Thyroid gland (tissue), 4 donors: ENCODE measurements around the gene ALDH1A1. TPM values are rescaled to one million over a fixed set of nuclear protein-coding genes. Genes with fewer than 3 reads are reported as not detected.

Experiments used
- DNase-seq, 2 donors: peaks; one replicate each; pipeline ENCODE4 v3.0.0-alpha.2; 2019
- H3K27ac ChIP-seq, 3 donors: fragments of 200-600 bp; sonication (generic); 1 replicate in 2 of 3; 2 replicates in 1 of 3; pipeline ENCODE4 v1.5.1; 2016 to 2019; ENCODE audit warnings: mild to moderate bottlenecking in 1 of 3, moderate library complexity in 1 of 3
- H3K27me3 ChIP-seq: fragments of 200-600 bp; sonication (generic); one replicate; pipeline ENCODE4 v1.5.1; 2019
- H3K36me3 ChIP-seq, 2 donors: fragments of 200-600 bp; sonication (generic); one replicate each; pipeline ENCODE4 v1.5.1; 2016 to 2019
- H3K4me1 ChIP-seq, 2 donors: fragments of 200-600 bp; sonication (generic); one replicate each; pipeline ENCODE4 v1.5.1; 2017 to 2019
- H3K4me3 ChIP-seq, 3 donors: fragments of 200-600 bp; sonication (generic); replicated peaks in 1 of 3; 1 replicate in 2 of 3; 2 replicates in 1 of 3; pipeline ENCODE4 v1.5.1; 2016; ENCODE audit warnings: mild to moderate bottlenecking in 1 of 3
- H3K9me3 ChIP-seq: fragments of 200-600 bp; sonication (generic); one replicate; pipeline ENCODE4 v1.5.1; 2017
- POLR2A ChIP-seq, 2 donors: fragments of 450-650 bp; IDR thresholded peaks; one replicate each; pipeline ENCODE4 v1.6.1; 2017; ENCODE audit warnings: antibody characterized with exemption in 2 of 2, mild to moderate bottlenecking in 2 of 2, moderate library complexity in 1 of 2
- WGBS, 2 donors: methylation state at CpG; one replicate each; pipeline ENCODE4 v1.1.5; 2017; 5-methylcytosine and 5-hydroxymethylcytosine counted together
- intact Hi-C: fragments of 100-400 bp; cut with DNase I; formaldehyde crosslinking; loops from one replicate; pipeline ENCODE4 v1.15.1; 2023
- total RNA-seq, 4 donors: library from RNA; depleted of rRNA; stranded (reverse); fragments of >200 nt; gene quantifications; one replicate each; pipeline ENCODE4 v1.2.3, GENCODE V29; 2016
- TF ChIP-seq, protein P1 (sequence below), 6 experiments: fragments of 200-600 bp in 3 of 6; fragments of 450-650 bp in 3 of 6; sonication (generic) in 3 of 6; IDR thresholded peaks; one replicate each; pipeline ENCODE4 v1.5.1; 2016 to 2019; ENCODE audit warnings: antibody characterized with exemption in 6 of 6, mild to moderate bottlenecking in 2 of 6, inconsistent platforms in 1 of 6, moderate library complexity in 1 of 6

ALDH1A1 gene
- total RNA-seq, 4 donors from 2014 or later: 237 to 323 (median 293) TPM

- Histone ChIP-seq H3K4me3 (no peak overlapping the region), H3K27ac (no peak overlapping the region), H3K9me3 (no peaks in the 10 kb centered on the region), H3K36me3 (peaks cover 4 to 6% of the 10 kb centered on the region in 2 donors), H3K4me1 (peaks cover 7 to 10% of the 10 kb centered on the region in 2 donors), H3K27me3 (no peaks in the 10 kb centered on the region)
- TF ChIP-seq, protein P1, sequence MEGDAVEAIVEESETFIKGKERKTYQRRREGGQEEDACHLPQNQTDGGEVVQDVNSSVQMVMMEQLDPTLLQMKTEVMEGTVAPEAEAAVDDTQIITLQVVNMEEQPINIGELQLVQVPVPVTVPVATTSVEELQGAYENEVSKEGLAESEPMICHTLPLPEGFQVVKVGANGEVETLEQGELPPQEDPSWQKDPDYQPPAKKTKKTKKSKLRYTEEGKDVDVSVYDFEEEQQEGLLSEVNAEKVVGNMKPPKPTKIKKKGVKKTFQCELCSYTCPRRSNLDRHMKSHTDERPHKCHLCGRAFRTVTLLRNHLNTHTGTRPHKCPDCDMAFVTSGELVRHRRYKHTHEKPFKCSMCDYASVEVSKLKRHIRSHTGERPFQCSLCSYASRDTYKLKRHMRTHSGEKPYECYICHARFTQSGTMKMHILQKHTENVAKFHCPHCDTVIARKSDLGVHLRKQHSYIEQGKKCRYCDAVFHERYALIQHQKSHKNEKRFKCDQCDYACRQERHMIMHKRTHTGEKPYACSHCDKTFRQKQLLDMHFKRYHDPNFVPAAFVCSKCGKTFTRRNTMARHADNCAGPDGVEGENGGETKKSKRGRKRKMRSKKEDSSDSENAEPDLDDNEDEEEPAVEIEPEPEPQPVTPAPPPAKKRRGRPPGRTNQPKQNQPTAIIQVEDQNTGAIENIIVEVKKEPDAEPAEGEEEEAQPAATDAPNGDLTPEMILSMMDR (IDR thresholded peaks at IDR 0.05): no peak
- no peak for TF ChIP-seq POLR2A (IDR thresholded peaks at IDR 0.05)
- DNase-seq: no peak
- 95 to 99% methylated on average over 2 of the region's 2 CpGs for WGBS, 2 donors
- intact Hi-C loops: no loop called here
These were observed 41.5 kb downstream of the ALDH1A1 start for GRCh38 chr9:72911247-72911775.

- H3K4me3 ChIP-seq: no peak overlapping the region
- no peak for DNase-seq
- intact Hi-C loops: no loop called here
- no peaks in the 10 kb centered on the region for H3K27me3 ChIP-seq
- H3K36me3 ChIP-seq: peaks cover 0 to 10% of the 10 kb centered on the region in 2 donors
- no peak overlapping the region for H3K27ac ChIP-seq
- peaks cover 7 to 10% of the 10 kb centered on the region in 2 donors for H3K4me1 ChIP-seq
- H3K9me3 ChIP-seq: no peaks in the 10 kb centered on the region
- TF ChIP-seq, protein P1 (IDR thresholded peaks at IDR 0.05): no peak
- no peak for TF ChIP-seq POLR2A (IDR thresholded peaks at IDR 0.05)
- 95 to 97% methylated on average over 3 of the region's 3 CpGs for WGBS, 2 donors
These were observed 43.4 kb downstream of the ALDH1A1 start for GRCh38 chr9:72909428-72909827.

DNA sequence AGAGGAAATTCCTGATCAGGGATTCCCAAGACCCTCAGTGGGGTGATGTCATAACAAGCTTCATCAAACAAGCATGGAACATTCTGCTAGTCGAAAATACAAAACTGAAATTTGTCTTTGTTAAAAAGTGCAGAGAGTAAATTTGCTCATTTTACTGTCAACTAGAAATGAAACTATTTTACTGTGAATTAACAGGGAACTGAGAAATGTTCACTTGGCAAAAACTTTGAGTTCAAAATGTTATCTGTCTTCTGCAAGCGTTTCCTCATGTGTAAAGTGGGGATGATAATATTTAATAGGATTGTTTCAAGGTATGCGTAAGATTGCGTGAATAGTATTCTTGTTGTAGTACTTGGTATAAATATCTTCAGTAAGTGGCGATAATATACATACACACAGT, 45.4 kb downstream of the ALDH1A1 start:
- no peak for DNase-seq
- H3K27me3 ChIP-seq: no peaks in the 10 kb centered on the region
- WGBS, 2 donors: 78 to 81% methylated on average over 5 of the region's 5 CpGs
- peaks cover 7 to 11% of the 10 kb centered on the region in 2 donors for H3K4me1 ChIP-seq
- no peak overlapping the region for H3K27ac ChIP-seq
- peaks cover 0 to 5% of the 10 kb centered on the region in 2 donors for H3K36me3 ChIP-seq
- TF ChIP-seq POLR2A (IDR thresholded peaks at IDR 0.05): no peak
- TF ChIP-seq, protein P1 (IDR thresholded peaks at IDR 0.05): no peak
- H3K4me3 ChIP-seq: no peak overlapping the region
- intact Hi-C loops: no loop called here
- H3K9me3 ChIP-seq: no peaks in the 10 kb centered on the region

DNA sequence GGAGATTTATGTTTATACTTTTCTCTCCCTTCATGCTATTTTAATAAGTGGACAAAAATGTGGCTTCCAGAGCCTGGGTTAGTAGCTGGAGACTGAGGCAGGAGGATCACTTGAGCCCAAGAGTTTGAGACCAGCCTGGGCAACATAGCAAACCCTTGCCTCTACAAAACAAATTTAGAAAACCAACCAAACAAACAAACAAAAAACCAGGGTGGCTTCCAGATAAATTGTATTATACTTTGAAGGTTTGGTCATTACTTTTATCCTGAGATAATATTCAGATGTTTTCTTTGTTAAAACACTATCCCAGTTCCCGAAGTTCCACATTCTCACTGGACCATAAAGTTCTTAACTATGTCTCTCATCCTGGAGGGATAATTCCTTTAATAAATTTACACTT, 46.0 kb downstream of the ALDH1A1 start:
- Histone ChIP-seq H3K4me3 (no peak overlapping the region), H3K27me3 (no peaks in the 10 kb centered on the region), H3K4me1 (peaks cover 7 to 14% of the 10 kb centered on the region in 2 donors), H3K27ac (no peak overlapping the region), H3K36me3 (peaks cover 0 to 5% of the 10 kb centered on the region in 2 donors), H3K9me3 (no peaks in the 10 kb centered on the region)
- 65 to 76% methylated on average over 1 of the region's 1 CpG for WGBS, 2 donors
- DNase-seq: no peak
- intact Hi-C loops: no loop called here
- TF ChIP-seq, protein P1 (IDR thresholded peaks at IDR 0.05): no peak
- TF ChIP-seq POLR2A (IDR thresholded peaks at IDR 0.05): no peak

DNA sequence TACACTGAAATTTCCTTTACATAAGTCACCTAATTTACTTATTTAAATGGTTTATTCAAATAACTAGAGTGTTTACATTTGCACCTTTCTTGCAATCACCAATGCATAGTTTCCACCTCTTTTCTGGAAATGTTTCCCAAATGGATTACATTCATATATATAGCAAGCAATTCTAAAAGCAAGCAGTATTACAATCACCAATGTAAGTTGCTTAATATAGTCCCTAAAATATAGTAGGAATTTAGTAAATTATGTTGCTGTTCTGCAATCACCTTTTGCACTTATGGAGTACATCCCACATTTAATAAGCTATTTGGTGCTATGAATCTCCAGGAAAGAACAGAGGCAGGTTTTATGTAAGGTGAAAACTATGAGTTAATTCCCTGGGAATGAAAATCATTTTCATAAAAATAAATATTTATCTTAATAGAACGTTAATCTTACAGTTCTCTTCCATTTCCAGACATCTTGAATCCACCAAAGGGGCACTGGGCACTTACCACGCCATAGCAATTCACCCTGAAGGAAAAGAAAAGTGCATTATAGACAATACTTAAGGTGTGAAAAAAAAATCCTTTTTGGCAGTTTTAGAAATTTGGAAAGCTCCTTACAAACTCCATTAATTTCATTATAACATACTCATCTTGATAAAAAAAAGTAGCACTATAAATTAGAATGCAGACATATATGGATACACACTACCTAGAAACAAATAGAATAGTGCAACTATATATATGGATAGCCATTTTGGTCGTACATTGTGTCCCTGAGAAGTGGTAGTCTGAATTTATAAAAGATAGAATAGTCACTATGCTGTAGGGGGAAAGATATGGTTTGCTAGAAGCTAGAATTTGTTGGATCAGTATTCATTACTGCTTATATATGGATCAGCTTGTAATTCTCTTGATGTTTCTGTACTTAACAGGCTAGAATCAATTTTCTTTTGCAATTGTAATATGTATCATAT, 47.1 kb downstream of the ALDH1A1 start:
- intact Hi-C loops: no loop called here
- 88 to 90% methylated on average over 3 of the region's 3 CpGs for WGBS, 2 donors

More for the DNA sequence above, 47.1 kb downstream of the ALDH1A1 start:
- no peak overlapping the region for H3K27ac ChIP-seq
- peaks cover 7 to 14% of the 10 kb centered on the region in 2 donors for H3K4me1 ChIP-seq
- no peak for DNase-seq
- no peak for TF ChIP-seq POLR2A (IDR thresholded peaks at IDR 0.05)
- TF ChIP-seq, protein P1 (IDR thresholded peaks at IDR 0.05): no peak
- H3K27me3 ChIP-seq: no peaks in the 10 kb centered on the region
- no peaks in the 10 kb centered on the region for H3K9me3 ChIP-seq
- H3K4me3 ChIP-seq: no peak overlapping the region
- H3K36me3 ChIP-seq: peaks cover 0 to 5% of the 10 kb centered on the region in 2 donors
